ENCODE data around the gene GOPC. TPM values are rescaled to one million over a fixed set of nuclear protein-coding genes. Genes with fewer than 3 reads are reported as not detected.
A peak's percentile ranks its signal among the peaks of the same experiment; 100 is the strongest.

GOPC gene
- total and polyA plus RNA-seq, 4 donors, result 11.4 to 54.5 (median 14.3) TPM

DNA sequence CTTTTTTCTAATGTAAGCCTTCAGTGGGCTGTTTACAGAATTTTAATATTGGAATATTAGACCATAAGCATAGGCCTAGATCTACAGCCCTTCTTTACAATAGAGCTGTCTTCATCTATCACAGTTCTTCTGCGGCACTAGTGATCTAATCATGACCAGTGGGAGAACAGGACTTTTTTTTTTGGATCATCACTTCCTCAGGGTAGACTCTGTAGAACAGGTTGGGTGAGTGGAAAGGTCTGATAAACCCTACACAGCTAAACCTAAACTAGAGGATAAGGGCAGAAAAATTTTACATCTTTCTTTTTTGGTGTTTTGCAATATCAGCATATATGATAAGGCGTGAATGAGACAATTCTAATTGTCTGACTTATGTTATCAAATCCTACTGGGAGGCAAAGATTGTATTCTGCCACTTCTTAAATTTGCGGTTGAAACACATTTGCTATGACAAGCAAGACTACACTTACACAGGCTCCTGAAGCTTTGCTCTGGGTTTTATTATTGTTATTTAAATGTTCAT, 52.2 kb downstream of the GOPC start:
- 93% methylated on average over 3 of the region's 3 CpGs for WGBS, 2 donors
- no peak for DNase-seq
- Histone ChIP-seq H3K4me1 (ENCODE audit: control insufficient read depth in 5 of 5, insufficient read depth in 5 of 5, low read length in 5 of 5) (peaks cover 0 to 19% (median 3%) of the 10 kb centered on the region in 5 donors), H3K9me3 (ENCODE audit: control insufficient read depth in 4 of 4, insufficient read depth in 3 of 4, low read length in 3 of 4) (no peaks in the 10 kb centered on the region), H3K27me3 (ENCODE audit: control insufficient read depth in 3 of 3, insufficient read depth in 3 of 3, low read length in 2 of 3) (no peaks in the 10 kb centered on the region), H3K27ac (ENCODE audit: low read depth in 1 of 2, low read length in 1 of 2) (no peak overlapping the region), H3K36me3 (ENCODE audit: control insufficient read depth in 4 of 4, insufficient read depth in 4 of 4, low read length in 4 of 4) (peaks cover 3 to 21% (median 14%) of the 10 kb centered on the region in 4 donors), H3K9ac (ENCODE audit: insufficient read depth in 1 of 2, low read length in 2 of 2) (no peak overlapping the region), H3K4me3 (no peak overlapping the region)
- TF ChIP-seq, protein P1, sequence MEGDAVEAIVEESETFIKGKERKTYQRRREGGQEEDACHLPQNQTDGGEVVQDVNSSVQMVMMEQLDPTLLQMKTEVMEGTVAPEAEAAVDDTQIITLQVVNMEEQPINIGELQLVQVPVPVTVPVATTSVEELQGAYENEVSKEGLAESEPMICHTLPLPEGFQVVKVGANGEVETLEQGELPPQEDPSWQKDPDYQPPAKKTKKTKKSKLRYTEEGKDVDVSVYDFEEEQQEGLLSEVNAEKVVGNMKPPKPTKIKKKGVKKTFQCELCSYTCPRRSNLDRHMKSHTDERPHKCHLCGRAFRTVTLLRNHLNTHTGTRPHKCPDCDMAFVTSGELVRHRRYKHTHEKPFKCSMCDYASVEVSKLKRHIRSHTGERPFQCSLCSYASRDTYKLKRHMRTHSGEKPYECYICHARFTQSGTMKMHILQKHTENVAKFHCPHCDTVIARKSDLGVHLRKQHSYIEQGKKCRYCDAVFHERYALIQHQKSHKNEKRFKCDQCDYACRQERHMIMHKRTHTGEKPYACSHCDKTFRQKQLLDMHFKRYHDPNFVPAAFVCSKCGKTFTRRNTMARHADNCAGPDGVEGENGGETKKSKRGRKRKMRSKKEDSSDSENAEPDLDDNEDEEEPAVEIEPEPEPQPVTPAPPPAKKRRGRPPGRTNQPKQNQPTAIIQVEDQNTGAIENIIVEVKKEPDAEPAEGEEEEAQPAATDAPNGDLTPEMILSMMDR (IDR thresholded peaks at IDR 0.05; ENCODE audit: control extremely low read depth, extremely low read depth), result no peak
- ATAC-seq (ENCODE audit: insufficient read depth, low FRiP score), result no peak

DNA sequence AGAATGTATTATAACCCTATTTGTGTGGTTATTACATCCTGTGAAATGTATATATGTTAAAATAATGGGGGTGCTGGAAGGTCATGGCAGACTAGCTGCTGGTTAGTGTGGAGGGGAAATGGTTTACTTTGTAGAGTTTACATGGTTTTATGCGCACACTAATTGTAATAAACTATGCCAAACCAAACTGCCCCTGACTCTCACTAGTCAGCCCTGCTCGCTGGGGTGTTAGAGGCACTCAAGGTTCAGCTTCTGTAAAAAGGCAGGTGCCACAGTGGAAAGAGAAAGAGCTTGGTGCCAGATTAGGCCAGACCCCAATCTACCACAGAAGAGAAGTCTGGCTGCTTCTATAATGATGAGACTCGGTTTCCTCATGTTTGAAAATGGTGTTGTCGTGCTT, 52.7 kb downstream of the GOPC start:
- ATAC-seq (ENCODE audit: insufficient read depth, low FRiP score), result no peak
- WGBS, 2 donors, result 86 to 92% methylated on average over 4 of the region's 4 CpGs
- peaks cover 3 to 26% (median 14%) of the 10 kb centered on the region in 4 donors for H3K36me3 ChIP-seq (ENCODE audit: control insufficient read depth in 4 of 4, insufficient read depth in 4 of 4, low read length in 4 of 4)
- H3K27ac ChIP-seq (ENCODE audit: low read depth in 1 of 2, low read length in 1 of 2), result no peak overlapping the region
- peaks cover 0 to 19% (median 3%) of the 10 kb centered on the region in 5 donors for H3K4me1 ChIP-seq (ENCODE audit: control insufficient read depth in 5 of 5, insufficient read depth in 5 of 5, low read length in 5 of 5)
- no peaks in the 10 kb centered on the region for H3K9me3 ChIP-seq (ENCODE audit: control insufficient read depth in 4 of 4, insufficient read depth in 3 of 4, low read length in 3 of 4)
- no peaks in the 10 kb centered on the region for H3K27me3 ChIP-seq (ENCODE audit: control insufficient read depth in 3 of 3, insufficient read depth in 3 of 3, low read length in 2 of 3)
- no peak overlapping the region for H3K9ac ChIP-seq (ENCODE audit: insufficient read depth in 1 of 2, low read length in 2 of 2)
- DNase-seq, result no peak
- TF ChIP-seq, protein P1 (IDR thresholded peaks at IDR 0.05; ENCODE audit: control extremely low read depth, extremely low read depth), result no peak
- H3K4me3 ChIP-seq, result no peak overlapping the region

GRCh38 chr6:117548797-117549301, 53.5 kb downstream of the GOPC start:
- H3K27ac ChIP-seq (ENCODE audit: low read depth in 1 of 2, low read length in 1 of 2), result peak overlapping the region in 1 of 2 donors; percentile 29
- TF ChIP-seq, protein P1 (IDR thresholded peaks at IDR 0.05; ENCODE audit: control extremely low read depth, extremely low read depth), result no peak
- 68 to 81% methylated on average over 8 of the region's 8 CpGs for WGBS, 2 donors

More at GRCh38 chr6:117548797-117549301, 53.5 kb downstream of the GOPC start:
- H3K4me1 ChIP-seq (ENCODE audit: control insufficient read depth in 5 of 5, insufficient read depth in 5 of 5, low read length in 5 of 5), result peaks cover 0 to 19% (median 3%) of the 10 kb centered on the region in 5 donors
- H3K9ac ChIP-seq (ENCODE audit: insufficient read depth in 1 of 2, low read length in 2 of 2), result no peak overlapping the region
- DNase-seq (no peak), ATAC-seq (ENCODE audit: insufficient read depth, low FRiP score) (no peak)
- H3K27me3 ChIP-seq (ENCODE audit: control insufficient read depth in 3 of 3, insufficient read depth in 3 of 3, low read length in 2 of 3), result no peaks in the 10 kb centered on the region
- no peaks in the 10 kb centered on the region for H3K9me3 ChIP-seq (ENCODE audit: control insufficient read depth in 4 of 4, insufficient read depth in 3 of 4, low read length in 3 of 4)
- H3K4me3 ChIP-seq, result no peak overlapping the region
- H3K36me3 ChIP-seq (ENCODE audit: control insufficient read depth in 4 of 4, insufficient read depth in 4 of 4, low read length in 4 of 4), result peaks cover 3 to 26% (median 15%) of the 10 kb centered on the region in 4 donors

Data from lung (tissue), 12 donors.